Tracheal epithelial cell (primary cell): ENCODE results near the gene GFRA1. TPM values are rescaled to one million over a fixed set of nuclear protein-coding genes. Genes with fewer than 3 reads are reported as not detected.

Experiments
- total RNA-seq: library from RNA; depleted of rRNA; stranded (reverse); fragments of >200 nt; gene quantifications from 2 replicates; pipeline ENCODE4 v1.2.1, GENCODE V29; 2014

The GFRA1 gene, protein sequence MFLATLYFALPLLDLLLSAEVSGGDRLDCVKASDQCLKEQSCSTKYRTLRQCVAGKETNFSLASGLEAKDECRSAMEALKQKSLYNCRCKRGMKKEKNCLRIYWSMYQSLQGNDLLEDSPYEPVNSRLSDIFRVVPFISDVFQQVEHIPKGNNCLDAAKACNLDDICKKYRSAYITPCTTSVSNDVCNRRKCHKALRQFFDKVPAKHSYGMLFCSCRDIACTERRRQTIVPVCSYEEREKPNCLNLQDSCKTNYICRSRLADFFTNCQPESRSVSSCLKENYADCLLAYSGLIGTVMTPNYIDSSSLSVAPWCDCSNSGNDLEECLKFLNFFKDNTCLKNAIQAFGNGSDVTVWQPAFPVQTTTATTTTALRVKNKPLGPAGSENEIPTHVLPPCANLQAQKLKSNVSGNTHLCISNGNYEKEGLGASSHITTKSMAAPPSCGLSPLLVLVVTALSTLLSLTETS
- under 0.01 and 19.8 TPM in 2 replicates for total RNA-seq

GRCh38 chr10:116272440-116273283, at the start of gene GFRA1:
TSS of gene GFRA1 (minus strand) at chr10:116273206. CDS start at chr10:116272029, 1,177 bp downstream.

Other genes starting within 250 kb of the GFRA1 start
- gene CCDC172, start 51.2 kb upstream of the GFRA1 start, total RNA-seq = not detected in 2 replicates
- gene PNLIPRP3, start 154.6 kb upstream of the GFRA1 start, total RNA-seq = 13.0 and 68.0 TPM in 2 replicates